HCT116 (cell line): Measurements from ENCODE around the gene MTFP1. TPM values are rescaled to one million over a fixed set of nuclear protein-coding genes. Genes with fewer than 3 reads are reported as not detected.

Experiments
- ATAC-seq: fragments of 200-7000 bp; cut with Tn5 transposase; 2 replicates; pipeline ENCODE4 v1.9.1; 2020; ENCODE audit warnings: mild to moderate bottlenecking, moderate library complexity
- BruUV-seq: library from RNA; stranded (reverse); fragments of 400-500 nt; replicated peaks from 2 replicates; lab custom pipeline; 2021; lab: Mats Ljungman, UMichigan
- CTCF ChIA-PET: fragments of 300-600 bp; sonication (Branson Sonifier 250); formaldehyde crosslinking; loops from one replicate; lab custom pipeline; 2021; ENCODE audit warnings: antibody characterized with exemption; lab: Charles Lee
- POLR2A ChIA-PET: fragments of 300-600, 350-600 bp; sonication (Branson Sonifier 250); formaldehyde crosslinking; loops from one replicate; lab custom pipeline; 2021; ENCODE audit warnings: antibody characterized with exemption; lab: Charles Lee
- RAD21 ChIA-PET, 2 experiments: fragments of 300-600 bp; sonication (Branson Sonifier 250); formaldehyde crosslinking; loops; one replicate each; lab custom pipeline; 2023; ENCODE audit warnings: low total read pairs in 2 of 2; ENCODE audit not compliant: uncharacterized antibody in 2 of 2, unreplicated experiment in 2 of 2, low non-redundant PET in 1 of 2; lab: Charles Lee
- DNase-seq: peaks from one replicate; pipeline ENCODE4 v3.0.0-alpha.2; 2010; ENCODE audit warnings: low read depth, low spot score
- H2AFZ ChIP-seq: fragments of 200-600 bp; shearing (Covaris generic), sonication (generic); 2 replicates; pipeline ENCODE4 v1.6.1; 2017; ENCODE audit warnings: low read depth, mixed run types, mixed read lengths, antibody characterized with exemption, low read length; ENCODE audit not compliant: poor library complexity, severe bottlenecking
- H3K27ac ChIP-seq: 2 replicates; pipeline ENCODE4 v1.5.1; 2012; ENCODE audit warnings: low read depth, low read length
- H3K27me3 ChIP-seq: fragments of 200-600 bp; sonication (generic); 2 replicates; pipeline ENCODE4 v1.6.1; 2016; ENCODE audit warnings: mixed run types, low read length, mixed read lengths; ENCODE audit not compliant: insufficient read depth
- H3K36me3 ChIP-seq, 2 experiments: fragments of 200-500 bp in 1 of 2; fragments of 200-600 bp in 1 of 2; sonication (Bioruptor generic) in 1 of 2; sonication (generic) in 1 of 2; 2 replicates each; pipeline versions ENCODE4 v1.5.1 to v1.6.1; 2014 to 2016; ENCODE audit warnings: low read length in 2 of 2, inconsistent platforms in 1 of 2, mixed read lengths in 1 of 2, mixed run types in 1 of 2; ENCODE audit not compliant: insufficient read depth in 2 of 2, control insufficient read depth in 1 of 2
- H3K4me1 ChIP-seq, 2 experiments: fragments of 200-600 bp in 1 of 2; sonication (generic) in 1 of 2; 2 replicates each; pipeline versions ENCODE4 v1.5.1 to v1.6.1; 2012 to 2017; ENCODE audit warnings: low read length in 2 of 2, inconsistent platforms in 1 of 2, mild to moderate bottlenecking in 1 of 2, mixed read lengths in 1 of 2, mixed run types in 1 of 2, moderate library complexity in 1 of 2; ENCODE audit not compliant: insufficient read depth in 2 of 2, control insufficient read depth in 1 of 2
- H3K4me2 ChIP-seq: fragments of 200-600 bp; sonication (generic); 2 replicates; pipeline ENCODE4 v1.6.1; 2017; ENCODE audit warnings: mixed run types, low read length, mixed read lengths
- H3K4me3 ChIP-seq, 2 experiments: fragments of 200-600 bp in 1 of 2; sonication (generic) in 1 of 2; replicated peaks in 1 of 2; 2 replicates each; pipeline ENCODE4 v1.5.1; 2011 to 2016; ENCODE audit warnings: low read length in 2 of 2, control low read depth in 1 of 2, low read depth in 1 of 2, mild to moderate bottlenecking in 1 of 2, mixed read lengths in 1 of 2, mixed run types in 1 of 2
- H3K79me2 ChIP-seq: fragments of 200-600 bp; sonication (generic); 2 replicates; pipeline ENCODE4 v1.6.1; 2017; ENCODE audit warnings: mild to moderate bottlenecking, mixed run types, low read length, moderate library complexity, mixed read lengths; ENCODE audit not compliant: insufficient read depth
- H3K9ac ChIP-seq: fragments of 200-600 bp; sonication (generic); 2 replicates; pipeline ENCODE4 v1.6.1; 2016; ENCODE audit warnings: low read length, mixed read lengths
- H3K9me2 ChIP-seq: fragments of 200-600 bp; sonication (generic), shearing (Covaris generic); 2 replicates; pipeline ENCODE4 v1.6.1; 2017; ENCODE audit warnings: mixed run types, mild to moderate bottlenecking, moderate library complexity; ENCODE audit not compliant: insufficient read depth
- H3K9me3 ChIP-seq, 2 experiments: fragments of 200-500 bp in 1 of 2; fragments of 200-600 bp in 1 of 2; sonication (Bioruptor generic) in 1 of 2; sonication (generic) in 1 of 2; 2 replicates each; pipeline ENCODE4 v1.6.1; 2014 to 2017; ENCODE audit warnings: low read length in 2 of 2, mixed read lengths in 2 of 2, inconsistent platforms in 1 of 2, low read depth in 1 of 2, mild to moderate bottlenecking in 1 of 2, mixed run types in 1 of 2, moderate library complexity in 1 of 2; ENCODE audit not compliant: control insufficient read depth in 1 of 2, insufficient read depth in 1 of 2
- H4K20me1 ChIP-seq: fragments of 200-600 bp; sonication (generic), shearing (Covaris generic); 2 replicates; pipeline ENCODE4 v1.6.1; 2017; ENCODE audit warnings: mixed run types, mild to moderate bottlenecking, moderate library complexity; ENCODE audit not compliant: insufficient read depth
- CBX3 ChIP-seq: IDR thresholded peaks from 2 replicates; pipeline ENCODE4 v1.6.1; 2012; ENCODE audit warnings: low read depth
- EZH2phosphoT487 ChIP-seq: fragments of 200-600 bp; IDR thresholded peaks from 2 replicates; pipeline ENCODE4 v1.6.1; 2018; ENCODE audit warnings: antibody characterized with exemption, borderline replicate concordance
- FOSL1 ChIP-seq: IDR thresholded peaks from 2 replicates; pipeline ENCODE4 v1.6.1; 2012; ENCODE audit warnings: low read depth
- RAD21 ChIP-seq: IDR thresholded peaks from 2 replicates; pipeline ENCODE4 v1.6.1; 2012; ENCODE audit warnings: low read depth, mild to moderate bottlenecking
- TCF7L2 ChIP-seq: IDR thresholded peaks from 2 replicates; pipeline ENCODE4 v1.7.0; 2011; ENCODE audit warnings: borderline replicate concordance, inconsistent platforms; ENCODE audit not compliant: insufficient read depth, insufficient read length; ENCODE audit errors: extremely low read depth
- ZNF274 ChIP-seq: fragments of 200-500 bp; sonication (Bioruptor generic); IDR thresholded peaks from 2 replicates; pipeline ENCODE4 v1.6.1; 2014; ENCODE audit warnings: mild to moderate bottlenecking, low read depth, low read length, inconsistent platforms
- intact Hi-C: fragments of 100-400 bp; cut with micrococcal nuclease; formaldehyde crosslinking; loops from 2 replicates; pipeline ENCODE4 v1.10.0; 2022
- total RNA-seq: library from RNA; stranded (reverse); gene quantifications from one replicate; pipeline ENCODE4 v1.2.1, GENCODE V29; 2021; ENCODE audit not compliant: unreplicated experiment
- TF ChIP-seq, protein P1 (sequence below): IDR thresholded peaks from 2 replicates; pipeline ENCODE4 v1.6.1; 2012
- TF ChIP-seq, protein P2 (sequence below): IDR thresholded peaks from 2 replicates; pipeline ENCODE4 v1.6.1; 2011; ENCODE audit warnings: mild to moderate bottlenecking, low read length, moderate library complexity; ENCODE audit not compliant: insufficient replicate concordance; ENCODE audit errors: extremely low read depth

MTFP1 gene
- total RNA-seq, 1 experiment from 2014 or later, result 36.1 TPM

GRCh38 chr22:30397656-30398635 is 27.6 kb upstream of the MTFP1 start (continued):
- TF ChIP-seq, protein P1, sequence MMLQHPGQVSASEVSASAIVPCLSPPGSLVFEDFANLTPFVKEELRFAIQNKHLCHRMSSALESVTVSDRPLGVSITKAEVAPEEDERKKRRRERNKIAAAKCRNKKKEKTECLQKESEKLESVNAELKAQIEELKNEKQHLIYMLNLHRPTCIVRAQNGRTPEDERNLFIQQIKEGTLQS, result no peak
- TF ChIP-seq, protein P2, sequence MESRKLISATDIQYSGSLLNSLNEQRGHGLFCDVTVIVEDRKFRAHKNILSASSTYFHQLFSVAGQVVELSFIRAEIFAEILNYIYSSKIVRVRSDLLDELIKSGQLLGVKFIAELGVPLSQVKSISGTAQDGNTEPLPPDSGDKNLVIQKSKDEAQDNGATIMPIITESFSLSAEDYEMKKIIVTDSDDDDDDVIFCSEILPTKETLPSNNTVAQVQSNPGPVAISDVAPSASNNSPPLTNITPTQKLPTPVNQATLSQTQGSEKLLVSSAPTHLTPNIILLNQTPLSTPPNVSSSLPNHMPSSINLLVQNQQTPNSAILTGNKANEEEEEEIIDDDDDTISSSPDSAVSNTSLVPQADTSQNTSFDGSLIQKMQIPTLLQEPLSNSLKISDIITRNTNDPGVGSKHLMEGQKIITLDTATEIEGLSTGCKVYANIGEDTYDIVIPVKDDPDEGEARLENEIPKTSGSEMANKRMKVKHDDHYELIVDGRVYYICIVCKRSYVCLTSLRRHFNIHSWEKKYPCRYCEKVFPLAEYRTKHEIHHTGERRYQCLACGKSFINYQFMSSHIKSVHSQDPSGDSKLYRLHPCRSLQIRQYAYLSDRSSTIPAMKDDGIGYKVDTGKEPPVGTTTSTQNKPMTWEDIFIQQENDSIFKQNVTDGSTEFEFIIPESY, result no peak
- TF ChIP-seq CBX3, result no peak

DNA sequence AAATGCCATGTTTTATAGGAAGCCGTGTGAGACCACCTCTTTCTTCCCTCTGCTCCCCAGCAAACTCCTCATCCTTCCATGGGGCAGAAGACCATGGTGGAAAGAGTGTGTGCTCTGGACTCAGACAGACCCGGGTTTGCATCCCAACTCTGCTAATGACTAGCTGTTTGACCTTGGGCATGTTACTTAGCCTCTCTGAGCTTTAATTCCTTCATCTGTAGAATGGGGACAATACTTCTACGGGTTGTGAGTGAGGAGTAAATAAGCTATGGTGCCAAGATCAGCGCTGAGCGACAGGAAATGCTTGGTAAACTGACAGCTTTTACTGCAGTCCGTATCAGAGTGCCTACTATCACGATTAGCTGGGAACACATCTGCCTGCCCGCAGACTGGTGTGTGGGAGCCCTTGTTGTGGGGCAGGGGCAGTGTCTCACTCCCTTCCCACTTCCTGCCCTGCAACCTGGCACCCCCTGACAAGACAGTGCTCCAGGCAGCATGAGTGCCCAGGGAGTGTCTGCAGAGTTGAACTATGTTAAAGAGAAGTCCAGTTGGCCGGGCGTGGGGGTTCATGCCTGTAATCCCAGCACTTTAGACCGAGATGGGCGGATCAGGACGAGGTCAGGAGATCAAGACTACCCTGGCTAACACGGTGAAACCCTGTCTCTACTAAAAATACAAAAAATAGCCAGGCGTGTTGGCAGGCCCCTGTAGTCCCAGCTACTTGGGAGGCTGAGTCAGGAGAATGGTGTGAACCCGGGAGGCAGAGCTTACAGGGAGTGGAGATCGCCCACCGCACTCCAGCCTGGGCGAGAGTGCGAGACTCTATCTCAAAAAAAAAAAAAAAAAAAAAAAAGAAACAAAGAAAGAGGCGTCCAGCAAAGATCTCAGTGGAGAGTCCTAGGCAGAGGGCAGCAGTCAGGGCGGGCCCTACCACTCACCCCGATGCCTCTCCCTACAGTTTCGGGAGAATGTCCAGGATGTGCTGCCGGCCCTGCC is 26.6 kb upstream of the MTFP1 start:
- Histone ChIP-seq H3K36me3 (peaks cover 0 to 19% of the 10 kb centered on the region in 2 experiments; a peak in 2 of 4 replicates), H3K79me2 (peaks cover 44% of the 10 kb centered on the region), H3K9me2 (no peaks in the 10 kb centered on the region), H3K27ac (no peak overlapping the region), H3K9me3 (no peaks in the 10 kb centered on the region), H2AFZ (no peak overlapping the region), H3K27me3 (no peaks in the 10 kb centered on the region), H3K4me2 (peak overlapping the region; percentile 98), H3K4me1 (peaks cover 19 to 45% of the 10 kb centered on the region in 2 experiments; a peak in 3 of 4 replicates), H3K9ac (peak overlapping the region; percentile 91; the same call in 1 of the 2 replicates), H4K20me1 (no peaks in the 10 kb centered on the region), H3K4me3 (peak overlapping the region; percentile 80 to 94; a peak in 2 of 4 replicates)
- ChIA-PET RAD21 (no interaction called here), POLR2A (no interaction called here), CTCF (interaction anchor here (2.2 kb wide), 1 partner anchor 12 kb away, joined by 6 read pairs; the partner anchor contains the start of gene RNF215)
- BruUV-seq, result no TSS peak
- DNase-seq (no peak), ATAC-seq (no peak)
- intact Hi-C loops, result no loop called here
- TF ChIP-seq EZH2phosphoT487 (no peak), ZNF274 (no peak), TCF7L2 (no peak), RAD21 (no peak), FOSL1 (no peak)
- TF ChIP-seq, protein P2, result no peak
